ENCODE measurements around the gene GALNTL6. TPM values are rescaled to one million over a fixed set of nuclear protein-coding genes. Genes with fewer than 3 reads are reported as not detected.

Gene GALNTL6
- total and polyA plus RNA-seq, 2 donors (not counting 1 experiment from before 2014, with no cell fraction given) = 0.99 to 1.1 TPM

DNA sequence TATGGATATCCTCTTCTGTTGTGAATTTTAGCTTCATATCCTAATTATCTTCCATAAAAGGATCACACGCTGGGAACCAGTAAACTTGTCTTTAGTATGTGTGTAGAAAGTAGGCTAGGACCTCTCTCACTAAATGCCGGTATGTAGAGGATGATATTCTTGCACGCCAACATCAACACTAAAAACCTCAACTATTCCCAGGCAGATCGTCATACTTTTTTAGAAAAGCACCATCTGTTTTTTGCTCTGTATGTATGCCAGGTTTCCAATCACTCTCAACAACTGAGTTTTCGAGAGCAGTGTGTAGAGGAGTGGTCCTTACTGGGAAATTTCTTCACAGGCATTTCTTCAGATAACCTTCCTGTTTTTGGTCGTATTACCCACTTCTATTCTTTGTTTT, 283.6 kb downstream of the GALNTL6 start:
- Mint-ChIP-seq H3K9me3 (ENCODE audit: insufficient read depth) (peaks cover 1% of the 10 kb centered on the region), H3K4me3 (no peak overlapping the region), H3K27ac (no peak overlapping the region), H3K4me1 (no peaks in the 10 kb centered on the region), H3K27me3 (no peaks in the 10 kb centered on the region)
- ChIA-PET POLR2A (no interaction called here), CTCF (no interaction called here)
- Histone ChIP-seq H3K4me3 (ENCODE audit: control extremely low read depth in 1 of 5, extremely low read depth in 1 of 5, insufficient read depth in 1 of 5, low read depth in 2 of 5, low read length in 4 of 5) (no peak overlapping the region), H3K4me1 (ENCODE audit: control insufficient read depth in 2 of 2, insufficient read depth in 2 of 2, low read length in 2 of 2) (no peaks in the 10 kb centered on the region), H3K27ac (ENCODE audit: low read length in 2 of 2) (no peak overlapping the region), H3K9ac (ENCODE audit: low read length) (no peak overlapping the region), H3K79me2 (ENCODE audit: control insufficient read depth, insufficient read depth, low read length) (no peaks in the 10 kb centered on the region), H3K27me3 (replicated peaks in 1 of 4; ENCODE audit: control extremely low read depth in 1 of 4, control insufficient read depth in 3 of 4, insufficient read depth in 4 of 4, low read length in 3 of 4) (no peaks in the 10 kb centered on the region), H2AFZ (ENCODE audit: insufficient read depth, low read depth, low read length, poor library complexity, severe bottlenecking) (no peak overlapping the region), H3K4me2 (replicated peaks; ENCODE audit: low read depth, low read length, poor library complexity, severe bottlenecking) (no peak overlapping the region), H3K36me3 (replicated peaks in 1 of 2; ENCODE audit: control extremely low read depth in 1 of 2, control insufficient read depth in 1 of 2, extremely low read depth in 1 of 2, insufficient read depth in 2 of 2, low read length in 1 of 2) (no peaks in the 10 kb centered on the region), H3K9me3 (ENCODE audit: control extremely low read depth in 1 of 3, control insufficient read depth in 2 of 3, insufficient read depth in 1 of 3, low read length in 2 of 3) (no peaks in the 10 kb centered on the region), H4K20me1 (ENCODE audit: control insufficient read depth, insufficient read depth, low read length, poor library complexity, severe bottlenecking) (no peaks in the 10 kb centered on the region)
- no CpG with 5 or more reads among the region's 6 CpGs for WGBS (ENCODE audit: insufficient coverage)
- ATAC-seq (ENCODE audit: low read depth) (no peak), DNase-seq (no peak)
- intact Hi-C loops (cut with micrococcal nuclease) = no loop called here
- TF ChIP-seq, protein P1, sequence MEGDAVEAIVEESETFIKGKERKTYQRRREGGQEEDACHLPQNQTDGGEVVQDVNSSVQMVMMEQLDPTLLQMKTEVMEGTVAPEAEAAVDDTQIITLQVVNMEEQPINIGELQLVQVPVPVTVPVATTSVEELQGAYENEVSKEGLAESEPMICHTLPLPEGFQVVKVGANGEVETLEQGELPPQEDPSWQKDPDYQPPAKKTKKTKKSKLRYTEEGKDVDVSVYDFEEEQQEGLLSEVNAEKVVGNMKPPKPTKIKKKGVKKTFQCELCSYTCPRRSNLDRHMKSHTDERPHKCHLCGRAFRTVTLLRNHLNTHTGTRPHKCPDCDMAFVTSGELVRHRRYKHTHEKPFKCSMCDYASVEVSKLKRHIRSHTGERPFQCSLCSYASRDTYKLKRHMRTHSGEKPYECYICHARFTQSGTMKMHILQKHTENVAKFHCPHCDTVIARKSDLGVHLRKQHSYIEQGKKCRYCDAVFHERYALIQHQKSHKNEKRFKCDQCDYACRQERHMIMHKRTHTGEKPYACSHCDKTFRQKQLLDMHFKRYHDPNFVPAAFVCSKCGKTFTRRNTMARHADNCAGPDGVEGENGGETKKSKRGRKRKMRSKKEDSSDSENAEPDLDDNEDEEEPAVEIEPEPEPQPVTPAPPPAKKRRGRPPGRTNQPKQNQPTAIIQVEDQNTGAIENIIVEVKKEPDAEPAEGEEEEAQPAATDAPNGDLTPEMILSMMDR (IDR thresholded peaks at IDR 0.05) = no peak
- no peak for TF ChIP-seq EZH2 (IDR thresholded peaks at IDR 0.05; ENCODE audit: borderline replicate concordance, insufficient read depth, low read depth, low read length, poor library complexity, severe bottlenecking)

DNA sequence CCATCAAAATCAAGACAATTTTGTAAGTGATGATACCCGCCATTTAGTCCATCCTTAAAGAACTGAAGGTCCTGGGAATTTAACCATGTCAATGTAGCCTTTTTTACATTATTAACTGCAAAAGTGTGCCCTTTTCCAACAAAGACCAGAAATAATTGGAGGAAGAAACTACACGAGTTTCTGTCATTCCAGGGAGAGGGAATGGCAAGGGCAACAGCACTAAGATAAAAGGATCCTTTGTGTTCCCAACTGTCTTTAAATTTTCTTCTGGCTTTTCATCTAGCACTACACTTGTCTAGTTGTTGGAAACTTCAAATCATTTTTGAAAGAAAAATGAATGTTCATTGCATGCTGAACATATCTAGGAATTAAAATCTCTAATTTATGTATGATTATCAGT, 286.2 kb downstream of the GALNTL6 start:
- H3K4me1 Mint-ChIP-seq = no peaks in the 10 kb centered on the region
- DNase-seq = no peak
- CTCF ChIA-PET = no interaction called here

More for the DNA sequence above, 286.2 kb downstream of the GALNTL6 start:
- Histone ChIP-seq H3K9me3 (ENCODE audit: control extremely low read depth in 1 of 3, control insufficient read depth in 2 of 3, insufficient read depth in 1 of 3, low read length in 2 of 3) (no peaks in the 10 kb centered on the region), H3K36me3 (replicated peaks in 1 of 2; ENCODE audit: control extremely low read depth in 1 of 2, control insufficient read depth in 1 of 2, extremely low read depth in 1 of 2, insufficient read depth in 2 of 2, low read length in 1 of 2) (no peaks in the 10 kb centered on the region), H3K4me1 (ENCODE audit: control insufficient read depth in 2 of 2, insufficient read depth in 2 of 2, low read length in 2 of 2) (no peaks in the 10 kb centered on the region), H3K4me3 (ENCODE audit: control extremely low read depth in 1 of 5, extremely low read depth in 1 of 5, insufficient read depth in 1 of 5, low read depth in 2 of 5, low read length in 4 of 5) (no peak overlapping the region), H3K27ac (ENCODE audit: low read length in 2 of 2) (no peak overlapping the region), H4K20me1 (ENCODE audit: control insufficient read depth, insufficient read depth, low read length, poor library complexity, severe bottlenecking) (no peaks in the 10 kb centered on the region), H3K4me2 (replicated peaks; ENCODE audit: low read depth, low read length, poor library complexity, severe bottlenecking) (no peak overlapping the region), H3K9ac (ENCODE audit: low read length) (no peak overlapping the region), H2AFZ (ENCODE audit: insufficient read depth, low read depth, low read length, poor library complexity, severe bottlenecking) (no peak overlapping the region), H3K27me3 (replicated peaks in 1 of 4; ENCODE audit: control extremely low read depth in 1 of 4, control insufficient read depth in 3 of 4, insufficient read depth in 4 of 4, low read length in 3 of 4) (no peaks in the 10 kb centered on the region), H3K79me2 (ENCODE audit: control insufficient read depth, insufficient read depth, low read length) (no peaks in the 10 kb centered on the region)
- no peak for ATAC-seq (ENCODE audit: low read depth)
- H3K9me3 Mint-ChIP-seq (ENCODE audit: insufficient read depth) = peaks cover 1% of the 10 kb centered on the region
- no peak overlapping the region for H3K27ac Mint-ChIP-seq
- POLR2A ChIA-PET = no interaction called here
- WGBS (ENCODE audit: insufficient coverage) = no CpG with 5 or more reads among the region's 2 CpGs
- intact Hi-C loops (cut with micrococcal nuclease) = no loop called here
- TF ChIP-seq, protein P1 (IDR thresholded peaks at IDR 0.05) = no peak
- no peak for TF ChIP-seq EZH2 (IDR thresholded peaks at IDR 0.05; ENCODE audit: borderline replicate concordance, insufficient read depth, low read depth, low read length, poor library complexity, severe bottlenecking)
- H3K27me3 Mint-ChIP-seq = no peaks in the 10 kb centered on the region
- H3K4me3 Mint-ChIP-seq = no peak overlapping the region
